ENCODE results near the gene AHNAK. TPM values are rescaled to one million over a fixed set of nuclear protein-coding genes. Genes with fewer than 3 reads are reported as not detected.
"Not testable (repeated sequence)": the region's sequence is repeated elsewhere in the genome, so short reads cannot be mapped to it uniquely, and the experiment has no call there.

The AHNAK gene
- total RNA-seq, 4 donors from 2014 or later, result 1,345 to 1,611 (median 1,532) TPM

- WGBS, 2 donors, result 76 to 80% methylated on average over 1 of the region's 1 CpG
- intact Hi-C loops (cut with DNase I; ENCODE audit: low total_unique reads), result no loop called here
Measured at GRCh38 chr11:62569611-62570010, 23.0 kb upstream of the AHNAK start.

GRCh38 chr11:62567018-62567633 lies 20.5 kb upstream of the AHNAK start:
- intact Hi-C loops (cut with DNase I; ENCODE audit: low total_unique reads), result no loop called here
- WGBS, 2 donors, result 80 to 86% methylated on average over 8 of the region's 8 CpGs
- TF ChIP-seq CTCF (IDR thresholded peaks at IDR 0.05) (no peak), POLR2A (IDR thresholded peaks at IDR 0.05) (no peak)
- H3K4me3 ChIP-seq (ENCODE audit: low read depth, poor library complexity, severe bottlenecking), result no peak overlapping the region
- DNase-seq (ENCODE audit: low spot score in 2 of 2), result no peak

More at GRCh38 chr11:62569611-62570010, 23.0 kb upstream of the AHNAK start:
- no peak for DNase-seq (ENCODE audit: low spot score in 2 of 2)
- no peak overlapping the region for H3K4me3 ChIP-seq (ENCODE audit: low read depth, poor library complexity, severe bottlenecking)
- no peak for TF ChIP-seq CTCF (IDR thresholded peaks at IDR 0.05)

GRCh38 chr11:62566247-62566646 lies 19.6 kb upstream of the AHNAK start:
- 93 to 94% methylated on average over 8 of the region's 8 CpGs for WGBS, 2 donors
- intact Hi-C loops (cut with DNase I; ENCODE audit: low total_unique reads), result no loop called here
- H3K4me3 ChIP-seq (ENCODE audit: low read depth, poor library complexity, severe bottlenecking), result no peak overlapping the region
- no peak for DNase-seq (ENCODE audit: low spot score in 2 of 2)
- TF ChIP-seq POLR2A (IDR thresholded peaks at IDR 0.05) (no peak), CTCF (IDR thresholded peaks at IDR 0.05) (no peak)

- no peak for DNase-seq (ENCODE audit: low spot score in 2 of 2)
- intact Hi-C loops (cut with DNase I; ENCODE audit: low total_unique reads), result no loop called here
- no peak overlapping the region for H3K4me3 ChIP-seq (ENCODE audit: low read depth, poor library complexity, severe bottlenecking)
- 61 to 65% methylated on average over 5 of the region's 5 CpGs for WGBS, 2 donors
- TF ChIP-seq CTCF (IDR thresholded peaks at IDR 0.05), result no peak
- no peak for TF ChIP-seq POLR2A (IDR thresholded peaks at IDR 0.05)
Measured at GRCh38 chr11:62565100-62565802, 18.6 kb upstream of the AHNAK start.

- DNase-seq (ENCODE audit: low spot score in 2 of 2); H3K4me3 ChIP-seq (ENCODE audit: low read depth, poor library complexity, severe bottlenecking); intact Hi-C loops (cut with DNase I; ENCODE audit: low total_unique reads): not testable (repeated sequence)
- 77 to 82% methylated on average over 3 of the region's 3 CpGs for WGBS, 2 donors
Measured at GRCh38 chr11:62561677-62562230, 15.1 kb upstream of the AHNAK start.

GRCh38 chr11:62560566-62561103 lies 14.0 kb upstream of the AHNAK start:
- intact Hi-C loops (cut with DNase I; ENCODE audit: low total_unique reads), result no loop called here
- H3K4me3 ChIP-seq (ENCODE audit: low read depth, poor library complexity, severe bottlenecking), result no peak overlapping the region
- 9 to 29% methylated on average over 2 of the region's 2 CpGs for WGBS, 2 donors
- peak; percentile 95 to 97 for DNase-seq (ENCODE audit: low spot score in 2 of 2)
- no peak for TF ChIP-seq POLR2A (IDR thresholded peaks at IDR 0.05)
- TF ChIP-seq CTCF (IDR thresholded peaks at IDR 0.05), result peak in 1 of 3 donors; percentile 80

DNA sequence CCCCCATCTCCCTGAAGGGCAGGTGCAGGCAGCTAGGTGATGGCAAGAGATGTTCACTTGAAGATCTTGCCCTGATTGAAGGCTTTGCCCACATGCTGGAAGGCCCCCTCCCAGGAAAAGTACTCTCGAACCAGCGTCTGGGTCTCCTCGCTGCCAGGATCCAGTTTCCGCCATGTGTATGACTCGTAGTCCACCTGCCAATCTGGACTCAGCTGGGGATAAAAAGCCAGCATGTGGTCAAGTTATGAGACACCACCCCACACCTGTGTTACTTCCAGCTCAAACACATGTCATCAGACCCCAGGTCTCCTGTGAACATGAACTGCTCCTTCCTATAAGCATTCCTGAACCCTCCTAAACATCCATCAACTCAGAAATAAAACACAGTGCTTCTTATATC lies 13.0 kb upstream of the AHNAK start:
- peak in 1 of 2 donors; percentile 83 for DNase-seq (ENCODE audit: low spot score in 2 of 2)
- 57 to 89% methylated on average over 5 of the region's 5 CpGs for WGBS, 2 donors
- intact Hi-C loops (cut with DNase I; ENCODE audit: low total_unique reads); H3K4me3 ChIP-seq (ENCODE audit: low read depth, poor library complexity, severe bottlenecking): not testable (repeated sequence)

Data from lower leg skin (tissue), 4 donors.